Measurements from ENCODE around the gene CDK14. TPM values are rescaled to one million over a fixed set of nuclear protein-coding genes. Genes with fewer than 3 reads are reported as not detected.

CDK14 gene
- total and polyA plus RNA-seq, 2 donors, result 8.8 to 78.5 TPM

DNA sequence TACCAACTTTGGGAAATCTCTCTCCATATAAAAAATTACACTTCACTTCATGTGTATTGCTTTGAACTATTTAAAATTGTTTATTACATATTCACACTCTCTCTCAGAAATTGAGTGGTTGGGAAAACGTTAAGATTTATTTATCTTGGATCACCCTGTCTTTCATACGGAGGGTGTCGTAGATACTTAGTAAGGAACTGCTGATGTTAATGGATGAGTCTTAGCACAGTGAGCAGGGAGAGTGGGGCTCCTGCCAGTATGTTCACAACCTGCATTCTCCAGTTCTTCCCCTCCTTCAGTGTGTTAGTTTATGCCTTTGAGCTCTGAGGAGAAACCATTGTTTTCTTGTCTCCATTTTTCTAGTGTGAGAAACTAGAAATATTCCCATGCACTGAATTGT lies 67.1 kb downstream of the CDK14 start:
- Histone ChIP-seq H3K27ac (ENCODE audit: low read depth) (no peak overlapping the region), H3K36me3 (ENCODE audit: insufficient read depth) (no peaks in the 10 kb centered on the region), H3K4me3 (ENCODE audit: low read depth, low read length) (no peak overlapping the region), H3K4me1 (ENCODE audit: insufficient read depth) (no peaks in the 10 kb centered on the region)
- 79% methylated on average over 3 of the region's 3 CpGs for WGBS
- DNase-seq (ENCODE audit: extremely low spot score), result no peak

DNA sequence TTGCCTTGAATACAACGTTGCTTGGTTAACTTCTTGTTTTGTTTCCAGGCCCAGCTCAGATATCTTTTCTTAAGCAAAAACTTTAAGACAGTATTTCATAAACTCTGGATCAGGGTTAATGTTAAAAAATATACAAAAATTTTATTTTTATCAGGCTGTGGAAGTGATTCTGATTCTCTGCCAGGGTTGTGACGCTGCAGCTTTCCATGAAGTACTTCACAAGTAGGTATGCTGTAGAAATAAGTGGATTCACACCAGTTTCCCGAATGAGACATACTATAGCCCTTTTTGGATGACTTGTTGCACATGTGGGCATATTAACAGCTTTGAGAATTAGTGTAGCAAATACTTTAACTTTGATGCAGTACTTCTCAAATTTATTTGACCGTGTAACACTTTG lies 70.1 kb downstream of the CDK14 start:
- H3K27ac ChIP-seq (ENCODE audit: low read depth), result no peak overlapping the region
- H3K36me3 ChIP-seq (ENCODE audit: insufficient read depth), result no peaks in the 10 kb centered on the region
- WGBS, result 66% methylated on average over 4 of the region's 4 CpGs
- DNase-seq (ENCODE audit: extremely low spot score), result no peak
- no peak overlapping the region for H3K4me3 ChIP-seq (ENCODE audit: low read depth, low read length)
- H3K4me1 ChIP-seq (ENCODE audit: insufficient read depth), result no peaks in the 10 kb centered on the region

DNA sequence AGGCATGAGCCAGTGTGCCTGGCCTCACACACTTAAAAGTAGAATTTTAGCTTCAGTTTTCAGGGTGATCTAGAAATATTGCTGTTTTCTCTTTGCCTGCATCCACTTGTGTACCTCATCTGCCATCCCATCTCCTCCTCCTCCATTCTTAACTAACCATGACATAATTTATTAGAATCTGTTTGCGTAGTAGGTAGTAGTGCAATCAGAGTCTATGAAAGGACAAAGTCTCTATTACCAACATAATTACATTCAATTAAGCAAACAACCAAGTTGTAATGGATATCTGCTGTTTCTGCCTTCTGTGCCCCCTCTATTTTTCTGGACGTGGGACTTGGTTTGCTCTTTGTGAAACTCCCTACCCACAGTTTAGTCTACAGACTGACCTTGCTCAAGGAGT lies 72.9 kb downstream of the CDK14 start:
- Histone ChIP-seq H3K27ac (ENCODE audit: low read depth) (no peak overlapping the region), H3K4me3 (ENCODE audit: low read depth, low read length) (no peak overlapping the region), H3K36me3 (ENCODE audit: insufficient read depth) (no peaks in the 10 kb centered on the region), H3K4me1 (ENCODE audit: insufficient read depth) (no peaks in the 10 kb centered on the region)
- 94% methylated on average over 2 of the region's 2 CpGs for WGBS
- no peak for DNase-seq (ENCODE audit: extremely low spot score)

- DNase-seq (ENCODE audit: extremely low spot score), result no peak
- Histone ChIP-seq H3K27ac (ENCODE audit: low read depth) (no peak overlapping the region), H3K4me3 (ENCODE audit: low read depth, low read length) (no peak overlapping the region), H3K36me3 (ENCODE audit: insufficient read depth) (no peaks in the 10 kb centered on the region), H3K4me1 (ENCODE audit: insufficient read depth) (no peaks in the 10 kb centered on the region)
- WGBS, result 57% methylated on average over 1 of the region's 1 CpG
These were observed 73.4 kb downstream of the CDK14 start for GRCh38 chr7:90669492-90669891.

DNA sequence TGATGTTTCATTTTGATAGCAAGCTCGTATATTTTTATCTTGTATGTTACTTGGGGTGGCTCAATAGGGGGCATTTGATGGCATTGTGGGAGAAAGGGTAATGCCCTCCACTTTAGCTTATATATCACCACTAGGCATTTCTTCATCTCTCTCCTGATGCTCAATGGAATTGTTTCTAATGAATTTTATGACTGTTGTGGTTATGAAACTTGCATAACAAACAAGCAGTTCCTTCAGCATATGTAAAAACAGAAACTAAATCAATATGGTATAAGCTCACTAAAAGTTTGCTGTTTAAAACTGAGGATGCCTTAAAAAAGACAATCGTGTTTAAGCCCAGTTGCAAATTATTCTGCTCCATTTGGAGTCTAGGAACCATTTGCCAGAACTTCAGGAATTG lies 75.5 kb downstream of the CDK14 start:
- no peaks in the 10 kb centered on the region for H3K4me1 ChIP-seq (ENCODE audit: insufficient read depth)
- WGBS, result 84% methylated on average over 2 of the region's 2 CpGs

DNA sequence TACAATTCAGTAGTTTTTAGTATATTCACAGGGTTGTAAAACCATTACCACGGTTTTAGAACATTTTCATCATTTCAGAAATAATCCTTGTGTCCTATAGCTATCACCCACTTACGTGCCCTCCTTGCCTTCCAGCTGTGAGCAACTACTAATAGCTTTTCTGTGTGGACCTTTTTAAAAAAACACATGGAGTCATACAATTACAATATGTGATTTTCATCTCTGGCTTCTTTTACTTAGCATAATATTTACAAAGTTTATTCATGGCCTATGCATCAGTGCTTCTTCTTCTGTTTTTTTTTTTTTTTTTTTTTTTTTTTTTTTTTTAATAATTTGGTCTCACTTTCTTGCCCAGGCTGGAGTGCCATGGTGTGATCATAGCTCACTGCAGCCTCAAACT lies 76.1 kb downstream of the CDK14 start:
- H3K36me3 ChIP-seq (ENCODE audit: insufficient read depth), result no peaks in the 10 kb centered on the region
- no peak overlapping the region for H3K27ac ChIP-seq (ENCODE audit: low read depth)
- H3K4me3 ChIP-seq (ENCODE audit: low read depth, low read length), result no peak overlapping the region
- no peaks in the 10 kb centered on the region for H3K4me1 ChIP-seq (ENCODE audit: insufficient read depth)
- 93% methylated on average over 2 of the region's 2 CpGs for WGBS
- no peak for DNase-seq (ENCODE audit: extremely low spot score)

More for the DNA sequence above, 75.5 kb downstream of the CDK14 start:
- Histone ChIP-seq H3K27ac (ENCODE audit: low read depth) (no peak overlapping the region), H3K4me3 (ENCODE audit: low read depth, low read length) (no peak overlapping the region), H3K36me3 (ENCODE audit: insufficient read depth) (no peaks in the 10 kb centered on the region)
- DNase-seq (ENCODE audit: extremely low spot score), result no peak

- 82% methylated on average over 1 of the region's 1 CpG for WGBS
These were observed 78.5 kb downstream of the CDK14 start for GRCh38 chr7:90674625-90675024.

GRCh38 chr7:90675982-90676381 lies 79.9 kb downstream of the CDK14 start:
- Histone ChIP-seq H3K4me1 (ENCODE audit: insufficient read depth) (no peaks in the 10 kb centered on the region), H3K36me3 (ENCODE audit: insufficient read depth) (no peaks in the 10 kb centered on the region), H3K4me3 (ENCODE audit: low read depth, low read length) (no peak overlapping the region), H3K27ac (ENCODE audit: low read depth) (no peak overlapping the region)
- DNase-seq (ENCODE audit: extremely low spot score), result no peak
- 92% methylated on average over 3 of the region's 3 CpGs for WGBS

More at GRCh38 chr7:90674625-90675024, 78.5 kb downstream of the CDK14 start:
- DNase-seq (ENCODE audit: extremely low spot score), result no peak
- Histone ChIP-seq H3K36me3 (ENCODE audit: insufficient read depth) (no peaks in the 10 kb centered on the region), H3K27ac (ENCODE audit: low read depth) (no peak overlapping the region), H3K4me3 (ENCODE audit: low read depth, low read length) (no peak overlapping the region), H3K4me1 (ENCODE audit: insufficient read depth) (no peaks in the 10 kb centered on the region)

DNA sequence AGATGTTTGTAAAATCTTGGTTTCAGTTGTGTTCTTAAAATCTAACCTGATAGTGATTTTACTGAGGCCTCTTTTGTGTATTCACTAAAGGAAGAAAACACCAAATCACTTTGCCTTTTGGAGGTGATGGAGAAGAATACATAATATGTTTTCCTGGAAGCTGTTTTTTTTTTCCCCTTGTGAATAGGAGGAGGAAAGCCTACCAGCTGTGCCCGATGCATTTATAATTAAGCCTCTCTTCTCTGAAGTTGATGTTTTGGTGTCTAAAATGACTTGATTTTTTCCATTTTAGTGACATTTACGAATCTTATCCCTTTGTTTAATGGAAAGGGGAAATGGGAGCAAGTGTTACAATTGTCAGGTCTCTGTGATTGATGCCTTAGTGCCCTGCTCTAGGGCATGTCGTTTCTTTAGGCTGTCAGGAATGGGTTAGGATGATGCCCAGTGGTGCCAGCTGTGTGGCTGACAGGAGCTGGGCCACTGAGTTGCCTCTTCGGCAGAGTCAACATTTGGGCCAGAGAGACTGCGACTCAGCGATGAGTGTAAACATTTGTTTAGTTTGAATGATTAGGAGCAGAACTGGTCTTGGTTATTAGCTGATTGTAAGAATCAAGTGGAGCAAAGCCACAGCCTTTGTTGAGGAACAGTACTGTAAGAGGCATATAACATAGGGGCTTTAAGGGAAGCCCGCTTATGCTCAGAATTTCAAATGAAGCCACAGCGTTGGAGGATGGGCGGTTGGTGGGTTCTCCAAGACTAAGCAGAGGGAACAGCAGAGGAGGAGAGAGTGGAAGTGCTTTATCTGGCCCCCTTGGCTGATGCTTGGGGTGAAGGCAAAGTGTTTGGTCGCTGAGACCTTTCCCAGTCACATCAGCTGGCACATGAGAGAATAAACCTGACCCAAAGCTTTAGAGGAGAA lies 81.6 kb downstream of the CDK14 start:
- no peaks in the 10 kb centered on the region for H3K4me1 ChIP-seq (ENCODE audit: insufficient read depth)
- WGBS, result 67% methylated on average over 10 of the region's 10 CpGs

DNA sequence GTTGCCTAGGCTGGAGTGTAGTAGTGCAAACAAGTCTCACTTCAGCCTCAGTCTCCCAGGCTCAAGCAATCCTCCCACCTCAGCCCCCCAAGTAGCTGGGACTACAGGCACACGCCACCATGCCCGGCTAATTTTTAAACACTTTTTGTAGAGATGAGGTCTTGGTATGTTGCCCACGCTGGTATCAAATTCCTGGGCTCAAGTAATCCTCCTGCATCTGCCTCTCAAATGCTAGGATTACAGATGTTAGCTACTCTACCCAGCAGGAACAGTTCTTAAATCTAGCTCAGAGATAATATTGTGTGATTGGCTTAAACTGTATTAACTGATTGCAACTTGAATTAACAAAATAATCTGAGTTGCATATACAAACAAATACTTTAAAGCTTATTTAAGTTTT lies 82.9 kb downstream of the CDK14 start:
- no peak for DNase-seq (ENCODE audit: extremely low spot score)
- no peaks in the 10 kb centered on the region for H3K4me1 ChIP-seq (ENCODE audit: insufficient read depth)
- no peak overlapping the region for H3K27ac ChIP-seq (ENCODE audit: low read depth)
- H3K36me3 ChIP-seq (ENCODE audit: insufficient read depth), result no peaks in the 10 kb centered on the region
- H3K4me3 ChIP-seq (ENCODE audit: low read depth, low read length), result no peak overlapping the region
- 49% methylated on average over 3 of the region's 3 CpGs for WGBS

More for the DNA sequence above, 81.6 kb downstream of the CDK14 start:
- no peak overlapping the region for H3K27ac ChIP-seq (ENCODE audit: low read depth)
- H3K36me3 ChIP-seq (ENCODE audit: insufficient read depth), result no peaks in the 10 kb centered on the region
- H3K4me3 ChIP-seq (ENCODE audit: low read depth, low read length), result no peak overlapping the region
- no peak for DNase-seq (ENCODE audit: extremely low spot score)

DNA sequence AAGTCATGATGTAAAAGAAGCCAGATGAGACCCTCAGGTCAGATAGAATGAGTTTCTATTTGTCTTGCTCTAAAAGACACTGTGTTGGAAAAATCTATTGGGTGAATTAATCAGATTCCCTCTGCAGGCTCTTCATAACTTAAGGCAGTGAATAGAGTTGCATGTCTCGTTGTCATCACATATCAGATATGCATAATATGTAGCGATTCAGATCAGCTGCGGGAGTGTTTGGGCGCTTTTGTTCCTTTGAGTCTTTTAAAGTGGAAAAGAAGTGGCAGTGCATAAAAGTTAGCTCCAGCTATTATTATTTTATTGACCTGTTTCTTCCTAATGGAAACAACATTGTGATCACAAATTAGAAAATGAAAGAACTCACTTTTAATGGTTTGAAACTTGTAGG lies 84.4 kb downstream of the CDK14 start:
- 91% methylated on average over 4 of the region's 4 CpGs for WGBS
- no peaks in the 10 kb centered on the region for H3K36me3 ChIP-seq (ENCODE audit: insufficient read depth)
- no peak overlapping the region for H3K27ac ChIP-seq (ENCODE audit: low read depth)
- no peak overlapping the region for H3K4me3 ChIP-seq (ENCODE audit: low read depth, low read length)
- no peaks in the 10 kb centered on the region for H3K4me1 ChIP-seq (ENCODE audit: insufficient read depth)
- no peak for DNase-seq (ENCODE audit: extremely low spot score)

- Histone ChIP-seq H3K36me3 (ENCODE audit: insufficient read depth) (no peaks in the 10 kb centered on the region), H3K4me1 (ENCODE audit: insufficient read depth) (no peaks in the 10 kb centered on the region), H3K4me3 (ENCODE audit: low read depth, low read length) (no peak overlapping the region), H3K27ac (ENCODE audit: low read depth) (no peak overlapping the region)
- DNase-seq (ENCODE audit: extremely low spot score), result no peak
- WGBS, result 61% methylated on average over 2 of the region's 2 CpGs
These were observed 85.4 kb downstream of the CDK14 start for GRCh38 chr7:90681336-90682022.

GRCh38 chr7:90686146-90686545 lies 90.0 kb downstream of the CDK14 start:
- no peak for DNase-seq (ENCODE audit: extremely low spot score)
- Histone ChIP-seq H3K27ac (ENCODE audit: low read depth) (no peak overlapping the region), H3K36me3 (ENCODE audit: insufficient read depth) (no peaks in the 10 kb centered on the region), H3K4me3 (ENCODE audit: low read depth, low read length) (no peak overlapping the region), H3K4me1 (ENCODE audit: insufficient read depth) (no peaks in the 10 kb centered on the region)
- WGBS, result 63% methylated on average over 2 of the region's 2 CpGs

GRCh38 chr7:90688810-90689209 lies 92.7 kb downstream of the CDK14 start:
- no peak overlapping the region for H3K4me3 ChIP-seq (ENCODE audit: low read depth, low read length)
- no peak for DNase-seq (ENCODE audit: extremely low spot score)
- H3K4me1 ChIP-seq (ENCODE audit: insufficient read depth), result no peaks in the 10 kb centered on the region
- no peaks in the 10 kb centered on the region for H3K36me3 ChIP-seq (ENCODE audit: insufficient read depth)
- H3K27ac ChIP-seq (ENCODE audit: low read depth), result no peak overlapping the region
- 82% methylated on average over 1 of the region's 1 CpG for WGBS
